GM23338 (cell line): Measurements from ENCODE around the gene PPP1R2B. TPM values are rescaled to one million over a fixed set of nuclear protein-coding genes. Genes with fewer than 3 reads are reported as not detected.

ENCODE experiments used
- ATAC-seq: fragments of 200-7000 bp; cut with Tn5 transposase; 3 replicates; pipeline ENCODE4 v1.9.1; 2020
- DNase-seq: peaks from one replicate; pipeline ENCODE4 v3.0.0-alpha.2; 2015; ENCODE audit warnings: low spot score
- H2AFZ ChIP-seq: fragments of 200-600 bp; sonication (generic); 2 replicates; pipeline ENCODE4 v1.8.0; 2016; ENCODE audit warnings: antibody characterized with exemption, mild to moderate bottlenecking, moderate library complexity
- H3F3A ChIP-seq: fragments of 200-600 bp; sonication (generic); replicated peaks from 2 replicates; pipeline ENCODE4 v1.8.0; 2017; ENCODE audit warnings: antibody characterized with exemption, mixed run types, low read depth
- H3K27ac ChIP-seq: fragments of 200-600 bp; sonication (generic); 2 replicates; pipeline ENCODE4 v1.6.1; 2016; ENCODE audit warnings: low read depth
- H3K27me3 ChIP-seq: fragments of 200-600 bp; sonication (generic); 2 replicates; pipeline ENCODE4 v1.8.0; 2016; ENCODE audit warnings: mild to moderate bottlenecking, mixed run types, moderate library complexity; ENCODE audit not compliant: insufficient read depth
- H3K36me3 ChIP-seq: fragments of 200-600 bp; sonication (generic); 2 replicates; pipeline ENCODE4 v1.8.0; 2016; ENCODE audit warnings: mild to moderate bottlenecking; ENCODE audit not compliant: insufficient read depth
- H3K4me1 ChIP-seq: fragments of 200-600 bp; sonication (generic); 2 replicates; pipeline ENCODE4 v1.8.0; 2016; ENCODE audit warnings: mild to moderate bottlenecking, moderate library complexity; ENCODE audit not compliant: insufficient read depth
- H3K4me2 ChIP-seq: fragments of 200-600 bp; sonication (generic); 2 replicates; pipeline ENCODE4 v1.7.1; 2017; ENCODE audit warnings: mixed run types
- H3K4me3 ChIP-seq: fragments of 200-600 bp; sonication (generic); 2 replicates; pipeline ENCODE4 v1.6.1; 2016; ENCODE audit warnings: mixed run types
- H3K79me2 ChIP-seq: fragments of 200-600 bp; sonication (generic); replicated peaks from 2 replicates; pipeline ENCODE4 v1.8.0; 2017; ENCODE audit warnings: mild to moderate bottlenecking; ENCODE audit not compliant: insufficient read depth
- H3K9me2 ChIP-seq: fragments of 200-600 bp; sonication (generic); 2 replicates; pipeline ENCODE4 v1.8.0; 2017; ENCODE audit not compliant: insufficient read depth
- H4K20me1 ChIP-seq: fragments of 200-600 bp; sonication (generic); replicated peaks from 2 replicates; pipeline ENCODE4 v1.8.0; 2017; ENCODE audit warnings: mild to moderate bottlenecking; ENCODE audit not compliant: insufficient read depth
- H3K27ac Mint-ChIP-seq: 2 replicates; pipeline ENCODE4 v1.8.0; 2020; ENCODE audit warnings: inconsistent platforms, mild to moderate bottlenecking, moderate library complexity, mixed read lengths
- H3K27me3 Mint-ChIP-seq: 3 replicates; pipeline ENCODE4 v1.8.0; 2022; ENCODE audit warnings: low read depth, mild to moderate bottlenecking, moderate library complexity, mixed read lengths, inconsistent platforms; ENCODE audit not compliant: insufficient read depth, poor library complexity
- H3K36me3 Mint-ChIP-seq: 3 replicates; pipeline ENCODE4 v1.8.0; 2021; ENCODE audit warnings: low read depth, mild to moderate bottlenecking, inconsistent platforms, moderate library complexity, mixed read lengths
- H3K4me1 Mint-ChIP-seq: 3 replicates; pipeline ENCODE4 v1.8.0; 2020; ENCODE audit warnings: mild to moderate bottlenecking, inconsistent platforms, mixed read lengths
- H3K4me3 Mint-ChIP-seq: 3 replicates; pipeline ENCODE4 v1.8.0; 2021; ENCODE audit warnings: moderate library complexity, mild to moderate bottlenecking, inconsistent platforms, mixed read lengths
- H3K9me3 Mint-ChIP-seq: 3 replicates; pipeline ENCODE4 v1.8.0; 2020; ENCODE audit warnings: moderate library complexity, mild to moderate bottlenecking, inconsistent platforms, mixed read lengths
- CREB1 ChIP-seq: fragments of 250-450 bp; sonication (Bioruptor Pico); IDR thresholded peaks from 2 replicates; pipeline ENCODE4 v1.5.0; 2020; ENCODE audit warnings: low read depth, mild to moderate bottlenecking, moderate library complexity
- EZH2 ChIP-seq: fragments of 200-600 bp; sonication (generic); IDR thresholded peaks from one replicate; pipeline ENCODE4 v1.8.0; 2017; ENCODE audit warnings: antibody characterized with exemption, mild to moderate bottlenecking, low read depth; ENCODE audit not compliant: unreplicated experiment
- EZH2phosphoT487 ChIP-seq: fragments of 200-600 bp; sonication (generic); IDR thresholded peaks from one replicate; pipeline ENCODE4 v1.8.1; 2018; ENCODE audit warnings: antibody characterized with exemption; ENCODE audit not compliant: unreplicated experiment
- JUNB ChIP-seq: IDR thresholded peaks from one replicate; pipeline ENCODE4 v1.6.1; 2016; ENCODE audit warnings: antibody characterized with exemption; ENCODE audit not compliant: unreplicated experiment
- NANOG ChIP-seq: IDR thresholded peaks from 2 replicates; pipeline ENCODE4 v1.6.1; 2016; ENCODE audit warnings: antibody characterized with exemption, borderline replicate concordance
- POLR2AphosphoS5 ChIP-seq: IDR thresholded peaks from 2 replicates; pipeline ENCODE4 v1.6.1; 2016; ENCODE audit warnings: antibody characterized with exemption, low read depth
- STAT1 ChIP-seq: IDR thresholded peaks from one replicate; pipeline ENCODE4 v1.6.1; 2016; ENCODE audit warnings: antibody characterized with exemption; ENCODE audit not compliant: unreplicated experiment
- ZNF114 ChIP-seq: fragments of 250-450 bp; sonication (Bioruptor Pico); IDR thresholded peaks from 2 replicates; pipeline ENCODE4 v1.5.0; 2020; ENCODE audit warnings: mild to moderate bottlenecking, moderate library complexity
- ZNF331 ChIP-seq: fragments of 250-450 bp; sonication (Bioruptor Pico); IDR thresholded peaks from 2 replicates; pipeline ENCODE4 v1.5.0; 2020; ENCODE audit warnings: low read depth, mild to moderate bottlenecking, moderate library complexity
- ZNF462 ChIP-seq: fragments of 250-450 bp; sonication (Bioruptor Pico); IDR thresholded peaks from 2 replicates; pipeline ENCODE4 v1.5.0; 2020; ENCODE audit warnings: mild to moderate bottlenecking, moderate library complexity
- polyA plus RNA-seq: library from polyadenylated mRNA; unstranded; fragments of >200 nt; fragmentation: Nextera tagmentation; extraction: Ambion mirVana; gene quantifications from 2 replicates; pipeline ENCODE4 v1.2.1, GENCODE V29; 2016
- total RNA-seq: library from RNA; depleted of rRNA; stranded (reverse); fragments of >200 nt; shearing (Covaris generic); gene quantifications from 2 replicates; pipeline ENCODE4 v1.2.3, GENCODE V29; 2014
- TF ChIP-seq, protein P1 (sequence below), 2 experiments: fragments of 200-600 bp in 1 of 2; sonication (generic) in 1 of 2; conservative IDR thresholded peaks; 2 replicates each; pipeline versions ENCODE4 v1.5.1 to v1.6.1; 2016 to 2017; ENCODE audit warnings: antibody characterized with exemption in 2 of 2, low read depth in 2 of 2, mild to moderate bottlenecking in 2 of 2, moderate library complexity in 1 of 2
- TF ChIP-seq, protein P2 (sequence below): IDR thresholded peaks from 2 replicates; pipeline ENCODE4 v1.6.1; 2016; ENCODE audit warnings: antibody characterized with exemption
- TF ChIP-seq, protein P3 (sequence below): IDR thresholded peaks from one replicate; pipeline ENCODE4 v1.6.1; 2018; ENCODE audit warnings: antibody characterized with exemption; ENCODE audit not compliant: unreplicated experiment

The PPP1R2B gene
- total and polyA plus RNA-seq, 2 experiments from 2014 or later: 0.11 to 0.21 TPM

DNA sequence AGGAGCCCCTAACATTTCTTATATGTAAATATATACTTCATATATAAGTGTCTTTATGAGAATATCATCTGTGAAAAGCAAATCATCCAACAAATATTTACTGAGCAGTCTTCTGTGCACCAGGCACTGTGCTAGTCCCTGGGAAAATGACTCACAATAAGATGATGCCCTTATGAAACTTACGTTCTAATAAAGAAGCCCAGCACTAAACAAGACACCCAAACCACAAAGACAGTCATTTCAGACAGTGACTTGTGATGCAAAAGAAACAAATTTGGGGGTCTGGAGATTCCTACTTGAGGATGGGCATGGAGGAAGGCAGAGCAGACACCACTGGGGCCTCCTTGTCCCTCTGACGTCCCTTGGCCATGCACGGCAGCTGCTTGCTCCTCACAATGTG lies 30.6 kb upstream of the PPP1R2B start:
- no peak overlapping the region for H3K4me3 ChIP-seq
- no peak overlapping the region for H3K27ac Mint-ChIP-seq
- TF ChIP-seq, protein P1, sequence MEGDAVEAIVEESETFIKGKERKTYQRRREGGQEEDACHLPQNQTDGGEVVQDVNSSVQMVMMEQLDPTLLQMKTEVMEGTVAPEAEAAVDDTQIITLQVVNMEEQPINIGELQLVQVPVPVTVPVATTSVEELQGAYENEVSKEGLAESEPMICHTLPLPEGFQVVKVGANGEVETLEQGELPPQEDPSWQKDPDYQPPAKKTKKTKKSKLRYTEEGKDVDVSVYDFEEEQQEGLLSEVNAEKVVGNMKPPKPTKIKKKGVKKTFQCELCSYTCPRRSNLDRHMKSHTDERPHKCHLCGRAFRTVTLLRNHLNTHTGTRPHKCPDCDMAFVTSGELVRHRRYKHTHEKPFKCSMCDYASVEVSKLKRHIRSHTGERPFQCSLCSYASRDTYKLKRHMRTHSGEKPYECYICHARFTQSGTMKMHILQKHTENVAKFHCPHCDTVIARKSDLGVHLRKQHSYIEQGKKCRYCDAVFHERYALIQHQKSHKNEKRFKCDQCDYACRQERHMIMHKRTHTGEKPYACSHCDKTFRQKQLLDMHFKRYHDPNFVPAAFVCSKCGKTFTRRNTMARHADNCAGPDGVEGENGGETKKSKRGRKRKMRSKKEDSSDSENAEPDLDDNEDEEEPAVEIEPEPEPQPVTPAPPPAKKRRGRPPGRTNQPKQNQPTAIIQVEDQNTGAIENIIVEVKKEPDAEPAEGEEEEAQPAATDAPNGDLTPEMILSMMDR (conservative IDR thresholded peaks at IDR 0.05; ENCODE audit: low read depth in 2 of 2): no peak
- TF ChIP-seq EZH2 (no peak), ZNF462 (CRISPR knock-in tag) (no peak), CREB1 (no peak), POLR2AphosphoS5 (no peak), STAT1 (no peak), NANOG (no peak), ZNF114 (CRISPR knock-in tag) (no peak), JUNB (no peak), ZNF331 (no peak), EZH2phosphoT487 (no peak)
- TF ChIP-seq, protein P2, sequence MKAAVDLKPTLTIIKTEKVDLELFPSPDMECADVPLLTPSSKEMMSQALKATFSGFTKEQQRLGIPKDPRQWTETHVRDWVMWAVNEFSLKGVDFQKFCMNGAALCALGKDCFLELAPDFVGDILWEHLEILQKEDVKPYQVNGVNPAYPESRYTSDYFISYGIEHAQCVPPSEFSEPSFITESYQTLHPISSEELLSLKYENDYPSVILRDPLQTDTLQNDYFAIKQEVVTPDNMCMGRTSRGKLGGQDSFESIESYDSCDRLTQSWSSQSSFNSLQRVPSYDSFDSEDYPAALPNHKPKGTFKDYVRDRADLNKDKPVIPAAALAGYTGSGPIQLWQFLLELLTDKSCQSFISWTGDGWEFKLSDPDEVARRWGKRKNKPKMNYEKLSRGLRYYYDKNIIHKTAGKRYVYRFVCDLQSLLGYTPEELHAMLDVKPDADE: no peak
- TF ChIP-seq, protein P3, sequence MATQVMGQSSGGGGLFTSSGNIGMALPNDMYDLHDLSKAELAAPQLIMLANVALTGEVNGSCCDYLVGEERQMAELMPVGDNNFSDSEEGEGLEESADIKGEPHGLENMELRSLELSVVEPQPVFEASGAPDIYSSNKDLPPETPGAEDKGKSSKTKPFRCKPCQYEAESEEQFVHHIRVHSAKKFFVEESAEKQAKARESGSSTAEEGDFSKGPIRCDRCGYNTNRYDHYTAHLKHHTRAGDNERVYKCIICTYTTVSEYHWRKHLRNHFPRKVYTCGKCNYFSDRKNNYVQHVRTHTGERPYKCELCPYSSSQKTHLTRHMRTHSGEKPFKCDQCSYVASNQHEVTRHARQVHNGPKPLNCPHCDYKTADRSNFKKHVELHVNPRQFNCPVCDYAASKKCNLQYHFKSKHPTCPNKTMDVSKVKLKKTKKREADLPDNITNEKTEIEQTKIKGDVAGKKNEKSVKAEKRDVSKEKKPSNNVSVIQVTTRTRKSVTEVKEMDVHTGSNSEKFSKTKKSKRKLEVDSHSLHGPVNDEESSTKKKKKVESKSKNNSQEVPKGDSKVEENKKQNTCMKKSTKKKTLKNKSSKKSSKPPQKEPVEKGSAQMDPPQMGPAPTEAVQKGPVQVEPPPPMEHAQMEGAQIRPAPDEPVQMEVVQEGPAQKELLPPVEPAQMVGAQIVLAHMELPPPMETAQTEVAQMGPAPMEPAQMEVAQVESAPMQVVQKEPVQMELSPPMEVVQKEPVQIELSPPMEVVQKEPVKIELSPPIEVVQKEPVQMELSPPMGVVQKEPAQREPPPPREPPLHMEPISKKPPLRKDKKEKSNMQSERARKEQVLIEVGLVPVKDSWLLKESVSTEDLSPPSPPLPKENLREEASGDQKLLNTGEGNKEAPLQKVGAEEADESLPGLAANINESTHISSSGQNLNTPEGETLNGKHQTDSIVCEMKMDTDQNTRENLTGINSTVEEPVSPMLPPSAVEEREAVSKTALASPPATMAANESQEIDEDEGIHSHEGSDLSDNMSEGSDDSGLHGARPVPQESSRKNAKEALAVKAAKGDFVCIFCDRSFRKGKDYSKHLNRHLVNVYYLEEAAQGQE: no peak
- peak overlapping the region; percentile 26; the same call in 1 of the 2 replicates for H2AFZ ChIP-seq
- H3K27me3 Mint-ChIP-seq: peaks cover 5% of the 10 kb centered on the region
- peaks cover 13% of the 10 kb centered on the region for H3K4me1 Mint-ChIP-seq
- H3K36me3 Mint-ChIP-seq: no peaks in the 10 kb centered on the region; the same call in 2 of the 3 replicates
- H3K27ac ChIP-seq: no peak overlapping the region
- no peak overlapping the region for H3K4me2 ChIP-seq
- no peak overlapping the region for H3K4me3 Mint-ChIP-seq
- no peaks in the 10 kb centered on the region for H3K79me2 ChIP-seq
- no peaks in the 10 kb centered on the region for H4K20me1 ChIP-seq
- H3K36me3 ChIP-seq: no peaks in the 10 kb centered on the region
- no peaks in the 10 kb centered on the region; the same call in 2 of the 3 replicates for H3K9me3 Mint-ChIP-seq
- H3K4me1 ChIP-seq: no peaks in the 10 kb centered on the region; the same call in 1 of the 2 replicates
- H3K9me2 ChIP-seq: peaks cover 3% of the 10 kb centered on the region; the same call in 1 of the 2 replicates
- H3F3A ChIP-seq: no peaks in the 10 kb centered on the region
- ATAC-seq (no peak), DNase-seq (no peak)
- no peaks in the 10 kb centered on the region for H3K27me3 ChIP-seq
